B cell (primary cell): ENCODE measurements around the gene ARMC9. TPM values are rescaled to one million over a fixed set of nuclear protein-coding genes. Genes with fewer than 3 reads are reported as not detected.

Experiments
- ATAC-seq: fragments of 200-7000 bp; cut with Tn5 transposase; one replicate; pipeline ENCODE4 v1.10.0; 2021; ENCODE audit warnings: low read depth, mild to moderate bottlenecking, moderate number of reproducible peaks, moderate library complexity
- CTCF ChIA-PET: fragments of 350-600 bp; sonication (Branson Sonifier 250); formaldehyde crosslinking; loops from one replicate; lab custom pipeline; 2021; ENCODE audit warnings: antibody characterized with exemption, inconsistent platforms; lab: Charles Lee
- POLR2A ChIA-PET: fragments of 350-600 bp; sonication (Branson Sonifier 250); formaldehyde crosslinking; loops from one replicate; lab custom pipeline; 2021; ENCODE audit warnings: antibody characterized with exemption; lab: Charles Lee
- DNase-seq: peaks from one replicate; pipeline ENCODE4 v3.0.0; 2013
- H2AFZ ChIP-seq: 2 replicates; pipeline ENCODE4 v1.6.1; 2012; ENCODE audit warnings: mild to moderate bottlenecking, low read depth, low read length; ENCODE audit not compliant: insufficient read depth, poor library complexity, severe bottlenecking
- H3K27ac ChIP-seq, 2 donors: 1 replicate in 1 of 2; 2 replicates in 1 of 2; pipeline ENCODE4 v1.5.1; 2012 to 2013; ENCODE audit warnings: low read length in 2 of 2, mild to moderate bottlenecking in 2 of 2, moderate library complexity in 1 of 2
- H3K27me3 ChIP-seq, 4 experiments: fragments of 200-600 bp in 1 of 4; sonication (generic) in 1 of 4; replicated peaks in 1 of 4; 1 replicate in 2 of 4; 2 replicates in 2 of 4; pipeline versions ENCODE4 v1.6.1 to v1.7.0; 2013 to 2016; ENCODE audit warnings: low read length in 3 of 4, mild to moderate bottlenecking in 2 of 4, mixed read lengths in 1 of 4, moderate library complexity in 1 of 4; ENCODE audit not compliant: insufficient read depth in 4 of 4, control insufficient read depth in 3 of 4; ENCODE audit errors: control extremely low read depth in 1 of 4
- H3K36me3 ChIP-seq, 2 experiments: replicated peaks in 1 of 2; 1 replicate in 1 of 2; 2 replicates in 1 of 2; pipeline versions ENCODE4 v1.6.1 to v1.7.1; 2013; ENCODE audit warnings: low read length in 1 of 2; ENCODE audit not compliant: insufficient read depth in 2 of 2, control insufficient read depth in 1 of 2; ENCODE audit errors: control extremely low read depth in 1 of 2, extremely low read depth in 1 of 2
- H3K4me1 ChIP-seq, 2 donors: fragments of 200-600 bp in 1 of 2; sonication (generic) in 1 of 2; 1 replicate in 1 of 2; 2 replicates in 1 of 2; pipeline versions ENCODE4 v1.5.1 to v1.6.1; 2013 to 2017; ENCODE audit warnings: low read length in 2 of 2; ENCODE audit not compliant: control insufficient read depth in 2 of 2, insufficient read depth in 2 of 2
- H3K4me2 ChIP-seq: replicated peaks from 2 replicates; pipeline ENCODE3; 2012; ENCODE audit warnings: mild to moderate bottlenecking, low read depth, low read length; ENCODE audit not compliant: poor library complexity, severe bottlenecking
- H3K4me3 ChIP-seq, 5 experiments: fragments of 200-600 bp in 1 of 5; sonication (generic) in 1 of 5; 1 replicate in 3 of 5; 2 replicates in 2 of 5; pipeline versions ENCODE4 v1.5.1 to v1.7.0; 2011 to 2016; ENCODE audit warnings: low read length in 4 of 5, mild to moderate bottlenecking in 4 of 5, low read depth in 2 of 5, control low read depth in 1 of 5, moderate library complexity in 1 of 5; ENCODE audit not compliant: insufficient read depth in 1 of 5; ENCODE audit errors: control extremely low read depth in 1 of 5, extremely low read depth in 1 of 5
- H3K79me2 ChIP-seq: fragments of 200-600 bp; sonication (generic); one replicate; pipeline ENCODE4 v1.6.0; 2016; ENCODE audit warnings: low read length; ENCODE audit not compliant: control insufficient read depth, insufficient read depth
- H3K9ac ChIP-seq: fragments of 200-600 bp; sonication (generic); 2 replicates; pipeline ENCODE4 v1.6.1; 2017; ENCODE audit warnings: mild to moderate bottlenecking, low read length, moderate library complexity
- H3K9me3 ChIP-seq, 3 donors: one replicate each; pipeline versions ENCODE4 v1.6.1 to v1.7.1; 2013; ENCODE audit warnings: low read length in 2 of 3; ENCODE audit not compliant: control insufficient read depth in 2 of 3, insufficient read depth in 1 of 3; ENCODE audit errors: control extremely low read depth in 1 of 3
- H4K20me1 ChIP-seq: 2 replicates; pipeline ENCODE4 v1.6.0; 2012; ENCODE audit warnings: mild to moderate bottlenecking, low read length; ENCODE audit not compliant: insufficient read depth, control insufficient read depth, poor library complexity, severe bottlenecking
- H3K27ac Mint-ChIP-seq: one replicate; pipeline ENCODE4 v1.8.0; 2021; ENCODE audit warnings: mixed read lengths
- H3K27me3 Mint-ChIP-seq: one replicate; pipeline ENCODE4 v1.8.0; 2021; ENCODE audit warnings: mixed read lengths
- H3K4me1 Mint-ChIP-seq: one replicate; pipeline ENCODE4 v1.8.0; 2021; ENCODE audit warnings: mixed read lengths
- H3K4me3 Mint-ChIP-seq: one replicate; pipeline ENCODE4 v1.8.0; 2021; ENCODE audit warnings: mixed read lengths
- H3K9me3 Mint-ChIP-seq: one replicate; pipeline ENCODE4 v1.8.0; 2022; ENCODE audit warnings: mixed read lengths; ENCODE audit not compliant: insufficient read depth
- CTCF ChIP-seq: fragments of 200-600 bp; IDR thresholded peaks from one replicate; pipeline ENCODE4 v1.8.0; 2022; ENCODE audit warnings: antibody characterized with exemption, mild to moderate bottlenecking
- EZH2 ChIP-seq: IDR thresholded peaks from 2 replicates; pipeline ENCODE4 v1.6.1; 2012; ENCODE audit warnings: borderline replicate concordance, low read depth, mild to moderate bottlenecking, moderate library complexity, low read length; ENCODE audit not compliant: insufficient read depth, poor library complexity, severe bottlenecking
- WGBS: methylation state at CpG from one replicate; pipeline ENCODE4 v1.1.5; 2013; ENCODE audit warnings: missing lambda C conversion rate; ENCODE audit not compliant: insufficient coverage; 5-methylcytosine and 5-hydroxymethylcytosine counted together
- intact Hi-C: fragments of 100-400 bp; cut with micrococcal nuclease; formaldehyde crosslinking; loops from one replicate; pipeline ENCODE4 v1.10.0; 2022
- polyA plus RNA-seq: library from polyadenylated mRNA; depleted of rRNA; stranded (reverse); fragments of >200 nt; gene quantifications from 2 replicates; pipeline ENCODE4 v1.2.3, GENCODE V29; 2012
- total RNA-seq, 2 donors: library from RNA; stranded (reverse); fragments of 120-200 nt in 1 of 2; gene quantifications; 1 replicate in 1 of 2; 2 replicates in 1 of 2; pipeline versions ENCODE4 v1.2.3 to v1.2.4, GENCODE V29; 2013 to 2022

ARMC9 gene
- total and polyA plus RNA-seq, 2 donors (not counting 1 experiment from before 2014, with no cell fraction given) = 0.40 to 5.4 TPM

- ChIA-PET CTCF (interaction anchor here (0.6 to 6.7 kb wide), 14 partner anchors 10 to 1665 kb away, joined by 3 to 83 read pairs (median 8); no protein-coding TSS in a partner anchor), POLR2A (interaction anchor here (0.5 to 2.5 kb wide), 8 partner anchors 12 to 1960 kb away, joined by 3 to 9 read pairs (median 4); no protein-coding TSS in a partner anchor)
- H3K4me3 ChIP-seq = peak overlapping the region; percentile 48 to 85 (median 66)
- H3K36me3 ChIP-seq = peaks cover 0 to 3% of the 10 kb centered on the region in 2 experiments
- peaks cover 0 to 2% (median 0%) of the 10 kb centered on the region in 3 donors for H3K9me3 ChIP-seq
- Mint-ChIP-seq H3K9me3 (no peaks in the 10 kb centered on the region), H3K4me1 (peaks cover 61% of the 10 kb centered on the region), H3K27ac (peak overlapping the region; percentile 100), H3K27me3 (no peaks in the 10 kb centered on the region), H3K4me3 (peak overlapping the region; percentile 99)
- peak overlapping the region; percentile 88 for H3K4me2 ChIP-seq
- peak overlapping the region; percentile 53 for H2AFZ ChIP-seq
- ATAC-seq = peak; percentile 66
- TF ChIP-seq EZH2 = no peak
- peak; percentile 41 for TF ChIP-seq CTCF
- no peaks in the 10 kb centered on the region for H3K27me3 ChIP-seq
- peak overlapping the region; percentile 97 for H3K27ac ChIP-seq
- H3K9ac ChIP-seq = peak overlapping the region; percentile 81
- H3K4me1 ChIP-seq = peaks cover 47 to 68% of the 10 kb centered on the region in 2 donors
- intact Hi-C loops = loop anchor here (1.0 to 10.0 kb wide), 9 partner anchors 12 to 519 kb away; partner anchors contain the start of gene NCL
- H3K79me2 ChIP-seq = peaks cover 40% of the 10 kb centered on the region
- 27% methylated on average over 15 of the region's 17 CpGs for WGBS
- DNase-seq = peak; percentile 92
- H4K20me1 ChIP-seq = no peaks in the 10 kb centered on the region
These were observed 195.0 kb downstream of the ARMC9 start for GRCh38 chr2:231393149-231394131.
